IPS DF 4.7 (cell line): ENCODE measurements around the gene CCDC121.

Experiments used
- DNase-seq: peaks from one replicate; pipeline ENCODE4 v3.0.0-alpha.2; 2013; ENCODE audit warnings: low spot score; ENCODE audit errors: extremely low read depth

CCDC121 gene

DNA sequence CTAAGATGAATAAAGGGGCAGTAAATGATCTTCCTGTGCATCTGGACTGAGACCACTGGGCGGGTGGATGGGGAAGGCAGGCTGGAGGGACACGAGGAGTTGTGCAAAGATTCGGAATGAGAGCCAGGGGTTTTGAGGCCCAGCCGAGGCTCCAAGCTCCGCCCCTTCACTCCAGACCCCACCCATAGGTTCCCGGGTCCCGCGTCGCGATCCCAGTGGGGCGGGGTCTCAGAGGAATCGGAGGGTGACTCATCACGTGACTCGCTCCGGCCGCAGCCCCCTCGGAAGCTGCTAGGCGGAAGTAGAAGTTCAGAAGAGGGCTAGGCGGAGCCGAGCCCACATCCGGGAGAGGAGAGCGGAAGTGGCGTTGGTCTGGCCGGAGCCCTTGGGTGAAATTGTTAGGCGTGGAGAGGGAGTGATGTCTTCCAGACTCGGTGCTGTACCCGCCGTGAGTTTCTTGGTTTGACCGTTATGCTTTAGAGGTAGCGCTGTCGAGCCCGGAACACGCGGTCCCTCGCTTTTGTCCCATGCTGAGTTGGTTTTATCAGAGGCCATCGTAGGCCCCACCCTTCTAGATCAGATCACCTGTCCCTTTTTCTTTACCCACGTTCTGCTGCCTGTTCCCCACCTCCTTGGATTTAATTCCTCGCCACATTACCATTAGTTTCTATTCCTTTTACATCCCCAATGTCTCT, 46.0 kb downstream of the CCDC121 start, which contains the start of gene ZNF512:
Gene ZNF512 (plus strand): TSS at position 348 of the 695 bp plus-strand sequence. CDS start 71 bp downstream, at position 419.
- DNase-seq, result peak; percentile 60

GRCh38 chr2:27582129-27582694, 46.6 kb downstream of the CCDC121 start:
- DNase-seq, result no peak

GRCh38 chr2:27581417-27582128, 47.2 kb downstream of the CCDC121 start:
- DNase-seq, result no peak
